ENCODE measurements around the gene EIF3J. TPM values are rescaled to one million over a fixed set of nuclear protein-coding genes. Genes with fewer than 3 reads are reported as not detected.
A peak's percentile ranks its signal among the peaks of the same experiment; 100 is the strongest.

EIF3J gene
- 82.4 TPM for polyA plus RNA-seq (2013, experiment 1 of 4)
- 72.9 TPM for polyA plus RNA-seq (2013, experiment 2 of 4)
- polyA plus RNA-seq (2013, experiment 3 of 4), result 60.8 TPM
- polyA plus RNA-seq (2013, experiment 4 of 4), result 76.6 TPM

DNA sequence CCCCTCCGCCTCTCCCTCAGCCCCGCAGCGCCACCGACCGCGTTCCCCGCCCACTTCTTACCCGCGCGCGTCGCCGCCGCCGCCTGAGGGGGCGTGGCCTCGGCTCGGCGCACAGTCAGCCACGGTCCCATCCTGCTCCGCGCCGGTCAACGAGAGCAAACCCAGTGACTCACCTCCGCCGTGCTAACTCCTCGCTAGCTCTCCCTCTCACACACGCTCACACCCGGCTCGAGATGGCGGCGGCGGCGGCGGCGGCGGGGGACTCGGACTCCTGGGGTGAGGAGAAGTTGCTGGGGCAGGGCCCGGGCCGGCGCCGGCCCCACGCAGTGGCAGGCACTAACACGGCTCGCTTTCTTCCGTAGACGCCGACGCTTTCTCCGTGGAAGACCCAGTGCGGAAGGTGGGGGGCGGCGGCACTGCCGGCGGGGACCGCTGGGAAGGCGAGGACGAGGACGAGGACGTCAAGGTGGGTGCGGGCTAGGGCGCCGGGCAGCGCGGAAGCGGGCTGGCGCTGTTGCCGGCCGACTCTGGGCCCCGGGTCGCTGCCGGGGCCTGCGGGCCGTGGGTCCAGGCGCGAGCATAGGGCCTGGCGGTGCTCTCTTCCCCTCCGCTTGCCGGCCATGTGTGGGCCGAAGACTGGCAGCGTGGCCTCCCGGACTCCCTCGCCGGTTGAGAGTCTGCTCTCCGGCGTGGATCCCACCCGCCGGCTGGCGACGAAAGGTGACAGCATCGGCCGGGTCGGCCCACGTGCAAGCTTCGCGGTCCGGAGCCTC lies at the start of gene EIF3J:
EIF3J (plus strand) TSS at position 186 of the 773 bp plus-strand sequence; CDS start at position 234, 48 bp downstream.
- Histone ChIP-seq H3K9me3 (ENCODE audit: control insufficient read depth, low read length) (no peaks in the 10 kb centered on the region), H3K27ac (ENCODE audit: insufficient read depth, low read depth, low read length, poor library complexity, severe bottlenecking) (peak within 1 kb of the TSS; percentile 88), H3K4me3 (ENCODE audit: insufficient read depth, low read depth, low read length) (peak within 1 kb of the TSS; percentile 99), H3K27me3 (ENCODE audit: control insufficient read depth, insufficient read depth, low read length, poor library complexity, severe bottlenecking) (no peaks in the 10 kb centered on the region), H3K4me1 (ENCODE audit: control insufficient read depth, insufficient read depth, low read length) (peaks cover 2% of the 10 kb centered on the region), H3K36me3 (ENCODE audit: control insufficient read depth, insufficient read depth, low read length) (no peaks in the 10 kb centered on the region)
- WGBS, 2 experiments, result 0% methylated on average over 96 to 97 of the region's 97 CpGs

GRCh38 chr15:44489464-44489863 lies 47.5 kb upstream of the EIF3J start:
- no peaks in the 10 kb centered on the region for H3K27me3 ChIP-seq (ENCODE audit: control insufficient read depth, insufficient read depth, low read length, poor library complexity, severe bottlenecking)
- H3K27ac ChIP-seq (ENCODE audit: insufficient read depth, low read depth, low read length, poor library complexity, severe bottlenecking), result no peak overlapping the region
- peaks cover 15% of the 10 kb centered on the region for H3K36me3 ChIP-seq (ENCODE audit: control insufficient read depth, insufficient read depth, low read length)
- no peak overlapping the region for H3K4me3 ChIP-seq (ENCODE audit: insufficient read depth, low read depth, low read length)
- no peaks in the 10 kb centered on the region for H3K9me3 ChIP-seq (ENCODE audit: control insufficient read depth, low read length)
- WGBS, 2 experiments, result 96 to 98% methylated on average over 1 of the region's 1 CpG
- no peaks in the 10 kb centered on the region for H3K4me1 ChIP-seq (ENCODE audit: control insufficient read depth, insufficient read depth, low read length)

- Histone ChIP-seq H3K9me3 (ENCODE audit: control insufficient read depth, low read length) (no peaks in the 10 kb centered on the region), H3K27me3 (ENCODE audit: control insufficient read depth, insufficient read depth, low read length, poor library complexity, severe bottlenecking) (no peaks in the 10 kb centered on the region), H3K27ac (ENCODE audit: insufficient read depth, low read depth, low read length, poor library complexity, severe bottlenecking) (no peak overlapping the region), H3K4me3 (ENCODE audit: insufficient read depth, low read depth, low read length) (no peak overlapping the region), H3K36me3 (ENCODE audit: control insufficient read depth, insufficient read depth, low read length) (peaks cover 15% of the 10 kb centered on the region), H3K4me1 (ENCODE audit: control insufficient read depth, insufficient read depth, low read length) (no peaks in the 10 kb centered on the region)
- WGBS, 2 experiments, result 88 to 100% methylated on average over 2 of the region's 3 CpGs
Measured at GRCh38 chr15:44490622-44491021, 46.3 kb upstream of the EIF3J start.

DNA sequence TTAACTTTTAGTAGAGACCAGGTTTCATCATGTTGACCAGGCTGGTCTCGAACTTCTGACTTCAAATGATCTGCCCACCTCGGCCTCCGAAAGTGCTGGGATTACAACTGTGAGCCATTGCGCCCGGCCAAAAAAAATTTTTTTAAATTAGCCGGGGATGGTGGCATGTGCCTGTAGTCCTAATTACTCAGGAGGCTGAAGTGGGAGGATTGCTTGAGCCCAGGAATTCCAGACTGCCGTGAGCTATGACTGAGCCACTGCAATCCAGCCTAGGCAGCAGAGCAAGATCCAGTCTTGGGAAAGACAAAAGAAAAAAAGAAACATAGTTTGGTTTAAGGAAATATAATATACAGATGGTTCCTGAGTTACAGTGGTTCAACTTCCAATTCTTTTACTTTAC lies 44.9 kb upstream of the EIF3J start:
- H3K27ac ChIP-seq (ENCODE audit: insufficient read depth, low read depth, low read length, poor library complexity, severe bottlenecking), result no peak overlapping the region
- H3K4me3 ChIP-seq (ENCODE audit: insufficient read depth, low read depth, low read length), result no peak overlapping the region
- no peaks in the 10 kb centered on the region for H3K4me1 ChIP-seq (ENCODE audit: control insufficient read depth, insufficient read depth, low read length)
- 95 to 97% methylated on average over 7 of the region's 7 CpGs for WGBS, 2 experiments
- no peaks in the 10 kb centered on the region for H3K27me3 ChIP-seq (ENCODE audit: control insufficient read depth, insufficient read depth, low read length, poor library complexity, severe bottlenecking)
- no peaks in the 10 kb centered on the region for H3K9me3 ChIP-seq (ENCODE audit: control insufficient read depth, low read length)
- peaks cover 21% of the 10 kb centered on the region for H3K36me3 ChIP-seq (ENCODE audit: control insufficient read depth, insufficient read depth, low read length)

GRCh38 chr15:44492672-44493071 lies 44.3 kb upstream of the EIF3J start:
- no peak overlapping the region for H3K27ac ChIP-seq (ENCODE audit: insufficient read depth, low read depth, low read length, poor library complexity, severe bottlenecking)
- 94 to 100% methylated on average over 1 to 2 of the region's 3 CpGs for WGBS, 2 experiments
- no peaks in the 10 kb centered on the region for H3K27me3 ChIP-seq (ENCODE audit: control insufficient read depth, insufficient read depth, low read length, poor library complexity, severe bottlenecking)
- H3K4me3 ChIP-seq (ENCODE audit: insufficient read depth, low read depth, low read length), result no peak overlapping the region
- no peaks in the 10 kb centered on the region for H3K9me3 ChIP-seq (ENCODE audit: control insufficient read depth, low read length)
- peaks cover 17% of the 10 kb centered on the region for H3K36me3 ChIP-seq (ENCODE audit: control insufficient read depth, insufficient read depth, low read length)
- H3K4me1 ChIP-seq (ENCODE audit: control insufficient read depth, insufficient read depth, low read length), result no peaks in the 10 kb centered on the region

- WGBS, 2 experiments, result 89 to 92% methylated on average over 8 of the region's 8 CpGs
- no peaks in the 10 kb centered on the region for H3K9me3 ChIP-seq (ENCODE audit: control insufficient read depth, low read length)
- no peaks in the 10 kb centered on the region for H3K4me1 ChIP-seq (ENCODE audit: control insufficient read depth, insufficient read depth, low read length)
- H3K4me3 ChIP-seq (ENCODE audit: insufficient read depth, low read depth, low read length), result no peak overlapping the region
- peaks cover 22% of the 10 kb centered on the region for H3K36me3 ChIP-seq (ENCODE audit: control insufficient read depth, insufficient read depth, low read length)
- H3K27me3 ChIP-seq (ENCODE audit: control insufficient read depth, insufficient read depth, low read length, poor library complexity, severe bottlenecking), result no peaks in the 10 kb centered on the region
- H3K27ac ChIP-seq (ENCODE audit: insufficient read depth, low read depth, low read length, poor library complexity, severe bottlenecking), result no peak overlapping the region
Measured at GRCh38 chr15:44495562-44495961, 41.4 kb upstream of the EIF3J start.

DNA sequence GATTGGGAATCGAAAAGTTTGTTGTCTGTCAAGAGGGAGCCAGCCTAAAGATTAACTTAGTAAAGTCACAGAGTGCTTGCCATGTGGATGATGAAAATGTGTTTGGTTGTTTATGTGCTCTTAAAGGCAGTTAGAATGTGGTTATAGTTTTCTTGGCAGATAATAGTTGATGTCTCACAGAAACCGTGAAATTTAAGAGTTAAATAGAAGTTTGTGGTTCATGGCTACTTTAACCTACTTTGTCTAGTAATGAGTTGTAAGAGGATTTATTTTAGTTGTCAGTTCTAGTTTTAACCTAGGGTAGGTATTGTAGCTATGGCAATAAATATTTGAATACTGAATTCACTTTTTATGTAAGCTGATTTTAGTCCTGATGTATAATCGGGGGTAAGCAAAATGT lies 36.4 kb upstream of the EIF3J start:
- no peak overlapping the region for H3K4me3 ChIP-seq (ENCODE audit: insufficient read depth, low read depth, low read length)
- H3K36me3 ChIP-seq (ENCODE audit: control insufficient read depth, insufficient read depth, low read length), result peaks cover 25% of the 10 kb centered on the region
- no peaks in the 10 kb centered on the region for H3K9me3 ChIP-seq (ENCODE audit: control insufficient read depth, low read length)
- 98 to 99% methylated on average over 3 of the region's 3 CpGs for WGBS, 2 experiments
- no peaks in the 10 kb centered on the region for H3K27me3 ChIP-seq (ENCODE audit: control insufficient read depth, insufficient read depth, low read length, poor library complexity, severe bottlenecking)
- no peak overlapping the region for H3K27ac ChIP-seq (ENCODE audit: insufficient read depth, low read depth, low read length, poor library complexity, severe bottlenecking)
- no peaks in the 10 kb centered on the region for H3K4me1 ChIP-seq (ENCODE audit: control insufficient read depth, insufficient read depth, low read length)

DNA sequence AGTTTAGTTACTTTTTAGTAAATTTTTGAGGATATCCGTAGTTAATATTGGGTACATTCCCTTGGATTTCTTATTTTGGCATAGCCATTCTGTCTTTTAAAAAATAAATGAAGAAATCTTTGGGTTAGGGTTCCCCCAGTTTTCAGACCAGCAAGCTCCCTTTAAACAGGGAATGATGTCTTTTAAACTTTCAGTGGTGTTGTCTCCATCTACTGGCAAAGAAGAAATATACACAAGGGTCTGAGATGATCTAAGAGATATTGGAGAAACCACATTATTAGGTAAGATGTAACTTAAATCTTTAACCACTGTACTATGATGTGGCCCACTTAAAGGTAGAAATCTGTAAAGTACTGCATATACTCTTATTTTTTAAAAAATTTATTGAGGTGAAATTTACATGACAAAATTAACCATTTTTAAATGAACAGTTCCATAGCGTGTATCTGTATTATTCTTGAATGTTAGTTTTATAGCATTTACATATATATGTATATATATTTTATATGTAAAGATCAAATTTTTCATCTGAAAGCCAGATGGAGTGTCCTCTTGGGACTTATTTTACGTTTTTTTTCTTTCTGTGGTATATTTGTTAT lies 35.1 kb upstream of the EIF3J start:
- Histone ChIP-seq H3K27me3 (ENCODE audit: control insufficient read depth, insufficient read depth, low read length, poor library complexity, severe bottlenecking) (no peaks in the 10 kb centered on the region), H3K27ac (ENCODE audit: insufficient read depth, low read depth, low read length, poor library complexity, severe bottlenecking) (no peak overlapping the region), H3K36me3 (ENCODE audit: control insufficient read depth, insufficient read depth, low read length) (peaks cover 19% of the 10 kb centered on the region), H3K9me3 (ENCODE audit: control insufficient read depth, low read length) (no peaks in the 10 kb centered on the region), H3K4me3 (ENCODE audit: insufficient read depth, low read depth, low read length) (no peak overlapping the region), H3K4me1 (ENCODE audit: control insufficient read depth, insufficient read depth, low read length) (no peaks in the 10 kb centered on the region)
- WGBS, 2 experiments, result 50 to 70% methylated on average over 1 of the region's 3 CpGs

DNA sequence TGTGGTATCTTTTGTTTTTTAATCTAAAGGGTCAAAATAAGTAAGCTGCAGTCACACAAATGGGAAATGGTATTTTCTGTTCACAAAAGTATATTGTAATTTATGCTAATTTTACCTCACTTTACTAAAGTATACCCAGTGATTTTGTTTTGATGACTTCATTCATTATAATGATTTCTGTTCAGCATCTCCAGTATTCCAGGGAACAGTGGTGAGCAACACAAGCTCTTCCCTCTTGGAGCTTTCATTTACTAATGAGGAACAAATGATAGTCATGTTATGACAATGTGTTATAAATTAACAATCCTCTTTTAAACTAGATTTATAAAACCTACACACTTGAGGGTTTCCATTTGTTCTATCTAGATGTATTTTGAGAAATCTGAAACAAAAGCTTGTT lies 20.5 kb upstream of the EIF3J start:
- Histone ChIP-seq H3K9me3 (ENCODE audit: control insufficient read depth, low read length) (no peaks in the 10 kb centered on the region), H3K4me1 (ENCODE audit: control insufficient read depth, insufficient read depth, low read length) (no peaks in the 10 kb centered on the region), H3K36me3 (ENCODE audit: control insufficient read depth, insufficient read depth, low read length) (peaks cover 6% of the 10 kb centered on the region), H3K4me3 (ENCODE audit: insufficient read depth, low read depth, low read length) (no peak overlapping the region), H3K27me3 (ENCODE audit: control insufficient read depth, insufficient read depth, low read length, poor library complexity, severe bottlenecking) (no peaks in the 10 kb centered on the region), H3K27ac (ENCODE audit: insufficient read depth, low read depth, low read length, poor library complexity, severe bottlenecking) (no peak overlapping the region)

GRCh38 chr15:44519537-44519936 lies 17.4 kb upstream of the EIF3J start:
- H3K4me3 ChIP-seq (ENCODE audit: insufficient read depth, low read depth, low read length), result no peak overlapping the region
- no peaks in the 10 kb centered on the region for H3K27me3 ChIP-seq (ENCODE audit: control insufficient read depth, insufficient read depth, low read length, poor library complexity, severe bottlenecking)
- peaks cover 23% of the 10 kb centered on the region for H3K36me3 ChIP-seq (ENCODE audit: control insufficient read depth, insufficient read depth, low read length)
- no peak overlapping the region for H3K27ac ChIP-seq (ENCODE audit: insufficient read depth, low read depth, low read length, poor library complexity, severe bottlenecking)
- 94 to 95% methylated on average over 5 of the region's 6 CpGs for WGBS, 2 experiments
- no peaks in the 10 kb centered on the region for H3K4me1 ChIP-seq (ENCODE audit: control insufficient read depth, insufficient read depth, low read length)
- H3K9me3 ChIP-seq (ENCODE audit: control insufficient read depth, low read length), result no peaks in the 10 kb centered on the region
